Measurements from ENCODE around the gene ZBTB20.

ZBTB20 gene

DNA sequence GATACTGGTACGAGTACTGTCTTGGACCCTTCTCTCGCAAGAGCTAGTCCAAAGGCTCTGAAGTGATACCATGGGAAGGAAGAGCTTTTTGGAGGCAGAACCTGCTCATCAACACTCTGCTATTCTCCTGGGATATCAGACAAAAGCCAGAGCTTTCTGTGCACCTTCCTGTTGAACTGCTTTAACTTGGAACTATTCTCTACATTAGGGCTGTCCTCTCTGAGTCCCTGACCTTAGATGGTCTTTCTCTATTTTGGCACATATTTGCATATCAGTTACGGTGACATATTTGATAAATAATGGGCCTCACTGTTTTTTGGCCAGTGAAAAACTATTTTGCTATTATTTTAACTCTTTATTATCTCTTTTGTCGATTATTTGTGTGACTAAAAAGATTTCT, 706.4 kb downstream of the ZBTB20 start:
- H3K4me1 ChIP-seq, result peaks cover 9% of the 10 kb centered on the region
- H3K4me3 ChIP-seq (ENCODE audit: low read depth, low read length), result no peak overlapping the region
- H3K36me3 ChIP-seq, result no peaks in the 10 kb centered on the region
- no peaks in the 10 kb centered on the region for H3K27me3 ChIP-seq
- no peak for DNase-seq
- no peaks in the 10 kb centered on the region for H3K9me3 ChIP-seq
- TF ChIP-seq CTCF (IDR thresholded peaks at IDR 0.05; ENCODE audit: low read depth, low read length), result no peak

GRCh38 chr3:114439284-114439683, 707.8 kb downstream of the ZBTB20 start:
- H3K4me3 ChIP-seq (ENCODE audit: low read depth, low read length), result no peak overlapping the region
- H3K36me3 ChIP-seq, result no peaks in the 10 kb centered on the region
- H3K27me3 ChIP-seq, result no peaks in the 10 kb centered on the region
- no peaks in the 10 kb centered on the region for H3K9me3 ChIP-seq
- peaks cover 9% of the 10 kb centered on the region for H3K4me1 ChIP-seq
- DNase-seq, result no peak
- TF ChIP-seq CTCF (IDR thresholded peaks at IDR 0.05; ENCODE audit: low read depth, low read length), result no peak

DNA sequence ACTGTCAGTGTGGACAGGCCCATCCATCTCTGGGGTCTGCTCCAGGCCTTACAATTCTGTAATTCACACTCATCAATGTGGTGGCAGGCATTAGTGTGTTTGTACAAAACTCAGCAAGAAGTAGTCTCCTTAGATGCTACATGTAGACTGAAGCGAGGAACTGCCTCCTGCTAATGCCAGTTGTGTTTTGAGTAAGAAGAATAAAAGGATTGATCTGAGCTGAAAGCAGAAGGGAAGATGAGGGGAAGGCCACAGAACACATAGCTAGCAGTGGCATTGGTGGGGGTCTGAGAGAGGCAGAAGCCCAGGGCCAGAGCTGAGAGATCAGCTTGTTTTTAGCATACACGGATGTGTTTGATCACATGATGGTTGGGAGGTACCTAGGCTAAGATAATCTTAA, 709.2 kb downstream of the ZBTB20 start:
- DNase-seq, result no peak
- no peak for TF ChIP-seq CTCF (IDR thresholded peaks at IDR 0.05; ENCODE audit: low read depth, low read length)
- Histone ChIP-seq H3K36me3 (no peaks in the 10 kb centered on the region), H3K4me1 (peaks cover 9% of the 10 kb centered on the region), H3K4me3 (ENCODE audit: low read depth, low read length) (no peak overlapping the region), H3K9me3 (no peaks in the 10 kb centered on the region), H3K27me3 (no peaks in the 10 kb centered on the region)

DNA sequence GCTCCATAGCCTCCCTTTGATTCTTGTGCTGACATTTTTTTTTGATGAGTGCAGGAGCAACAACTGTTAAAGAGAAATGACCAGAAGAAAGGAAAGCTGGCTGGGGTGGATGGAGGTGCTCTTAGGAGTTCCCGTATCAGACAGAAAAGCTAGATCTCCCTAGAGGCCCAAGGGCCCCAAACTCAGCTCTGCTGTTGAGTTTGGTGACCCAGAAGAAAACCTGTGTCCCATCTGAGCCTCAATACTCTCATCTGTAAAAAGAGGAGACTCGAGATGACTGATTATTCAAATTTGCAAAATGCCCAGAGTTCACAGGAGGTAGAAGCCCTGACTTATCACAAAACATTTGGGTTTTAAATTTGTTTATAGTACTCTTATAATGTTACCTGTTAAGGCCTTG, 710.9 kb downstream of the ZBTB20 start:
- DNase-seq, result no peak
- no peak overlapping the region for H3K4me3 ChIP-seq (ENCODE audit: low read depth, low read length)
- TF ChIP-seq CTCF (IDR thresholded peaks at IDR 0.05; ENCODE audit: low read depth, low read length), result no peak
- no peaks in the 10 kb centered on the region for H3K36me3 ChIP-seq
- peaks cover 9% of the 10 kb centered on the region for H3K4me1 ChIP-seq
- no peaks in the 10 kb centered on the region for H3K27me3 ChIP-seq
- H3K9me3 ChIP-seq, result no peaks in the 10 kb centered on the region

- TF ChIP-seq CTCF (IDR thresholded peaks at IDR 0.05; ENCODE audit: low read depth, low read length), result no peak
- peaks cover 4% of the 10 kb centered on the region; the same call in 1 of the 2 replicates for H3K4me1 ChIP-seq
- no peaks in the 10 kb centered on the region for H3K27me3 ChIP-seq
- DNase-seq, result no peak
- no peak overlapping the region for H3K4me3 ChIP-seq (ENCODE audit: low read depth, low read length)
- H3K36me3 ChIP-seq, result no peaks in the 10 kb centered on the region
- H3K9me3 ChIP-seq, result no peaks in the 10 kb centered on the region
These were observed 711.5 kb downstream of the ZBTB20 start for GRCh38 chr3:114435386-114436115.

- no peak for DNase-seq
- TF ChIP-seq CTCF (IDR thresholded peaks at IDR 0.05; ENCODE audit: low read depth, low read length), result no peak
- H3K36me3 ChIP-seq, result no peaks in the 10 kb centered on the region
- no peaks in the 10 kb centered on the region; the same call in 1 of the 2 replicates for H3K4me1 ChIP-seq
- H3K9me3 ChIP-seq, result no peaks in the 10 kb centered on the region
- no peak overlapping the region for H3K4me3 ChIP-seq (ENCODE audit: low read depth, low read length)
- no peaks in the 10 kb centered on the region for H3K27me3 ChIP-seq
These were observed 714.8 kb downstream of the ZBTB20 start for GRCh38 chr3:114432310-114432709.
